Stomach (tissue), 4 donors: ENCODE results near the gene NCAPG2.

Experiments used
- CTCF ChIP-seq, 7 experiments: fragments of 450-650 bp in 4 of 7; fragments of 200-600 bp in 3 of 7; sonication (generic) in 3 of 7; IDR thresholded peaks; one replicate each; pipeline ENCODE4 v1.5.1; 2016 to 2019; ENCODE audit warnings: antibody characterized with exemption in 7 of 7, control low read depth in 2 of 7, mild to moderate bottlenecking in 1 of 7
- POLR2A ChIP-seq, 4 donors: fragments of 450-650 bp; IDR thresholded peaks; one replicate each; pipeline ENCODE4 v1.6.1; 2016; ENCODE audit warnings: antibody characterized with exemption in 4 of 4, control low read depth in 2 of 4, mild to moderate bottlenecking in 1 of 4, moderate library complexity in 1 of 4
- POLR2AphosphoS5 ChIP-seq, 3 donors: sonication (generic); formaldehyde crosslinking; IDR thresholded peaks; one replicate each; pipeline ENCODE4 v1.6.1; 2016; ENCODE audit warnings: antibody characterized with exemption in 3 of 3

- no peak for TF ChIP-seq POLR2A (IDR thresholded peaks at IDR 0.05)
- TF ChIP-seq CTCF (IDR thresholded peaks at IDR 0.05): no peak
- TF ChIP-seq POLR2AphosphoS5 (IDR thresholded peaks at IDR 0.05): no peak
These were observed 84.2 kb downstream of the NCAPG2 start for GRCh38 chr7:158620418-158620817.
